Small intestine (tissue), 7 donors: ENCODE results near the gene MYO18B. TPM values are rescaled to one million over a fixed set of nuclear protein-coding genes. Genes with fewer than 3 reads are reported as not detected.
"Not testable (repeated sequence)": the region's sequence is repeated elsewhere in the genome, so short reads cannot be mapped to it uniquely, and the experiment has no call there.

Experiments used
- DNase-seq, 2 donors: peaks; one replicate each; pipeline versions ENCODE4 v3.0.0 to v3.0.0-alpha.2; 2013
- FAIRE-seq: peaks from 2 replicates; lab custom pipeline; 2012; peaks lifted over from hg19 to GRCh38; lab: Jason Lieb, UNC
- H3K27ac ChIP-seq, 3 donors: one replicate each; pipeline ENCODE4 v1.5.1; 2013; ENCODE audit warnings: low read length in 2 of 3, mild to moderate bottlenecking in 2 of 3, control low read depth in 1 of 3, inconsistent platforms in 1 of 3, low read depth in 1 of 3, moderate library complexity in 1 of 3
- H3K27me3 ChIP-seq, 3 donors: one replicate each; pipeline ENCODE4 v1.6.1; 2013; ENCODE audit warnings: low read length in 3 of 3, inconsistent platforms in 1 of 3; ENCODE audit not compliant: control insufficient read depth in 3 of 3, insufficient read depth in 3 of 3
- H3K36me3 ChIP-seq, 3 donors: one replicate each; pipeline ENCODE4 v1.6.1; 2013; ENCODE audit warnings: low read length in 3 of 3, inconsistent platforms in 1 of 3, low read depth in 1 of 3, mild to moderate bottlenecking in 1 of 3, moderate library complexity in 1 of 3; ENCODE audit not compliant: control insufficient read depth in 3 of 3, insufficient read depth in 2 of 3
- H3K4me1 ChIP-seq, 3 donors: one replicate each; pipeline ENCODE4 v1.6.1; 2013; ENCODE audit warnings: low read length in 2 of 3, inconsistent platforms in 1 of 3, low read depth in 1 of 3, mild to moderate bottlenecking in 1 of 3, moderate library complexity in 1 of 3; ENCODE audit not compliant: control insufficient read depth in 3 of 3, insufficient read depth in 2 of 3
- H3K4me3 ChIP-seq, 3 donors: one replicate each; pipeline ENCODE4 v1.5.1; 2013; ENCODE audit warnings: low read length in 3 of 3, control low read depth in 1 of 3, inconsistent platforms in 1 of 3, low read depth in 1 of 3, mild to moderate bottlenecking in 1 of 3, moderate library complexity in 1 of 3
- H3K9me3 ChIP-seq, 2 donors: one replicate each; pipeline ENCODE4 v1.6.1; 2013; ENCODE audit warnings: low read depth in 1 of 2, low read length in 1 of 2; ENCODE audit not compliant: control insufficient read depth in 2 of 2, insufficient read depth in 1 of 2
- WGBS, 3 donors: extraction: QIAGEN DNeasy Blood & Tissue Kit; methylation state at CpG; one replicate each; pipeline ENCODE4 v1.1.7; 2013; 5-methylcytosine and 5-hydroxymethylcytosine counted together
- polyA plus RNA-seq, 4 donors: library from polyadenylated mRNA; stranded (reverse) in 3 of 4; unstranded in 1 of 4; fragments of 200-250 nt in 3 of 4; fragments of 120-200 nt in 1 of 4; gene quantifications; one replicate each; pipeline versions ENCODE4 v1.2.1 to v1.2.3, GENCODE V29; 2013
- donor health status: healthy with polysubstance abuse.
- donor health status: control.
- donor health status: control.
- donor health status: Bipolar disorder and iron deficiency.
- donor health status: healthy.

Gene MYO18B
- polyA plus RNA-seq, 4 donors, result 0.01 to 1.1 (median 0.37) TPM

DNA sequence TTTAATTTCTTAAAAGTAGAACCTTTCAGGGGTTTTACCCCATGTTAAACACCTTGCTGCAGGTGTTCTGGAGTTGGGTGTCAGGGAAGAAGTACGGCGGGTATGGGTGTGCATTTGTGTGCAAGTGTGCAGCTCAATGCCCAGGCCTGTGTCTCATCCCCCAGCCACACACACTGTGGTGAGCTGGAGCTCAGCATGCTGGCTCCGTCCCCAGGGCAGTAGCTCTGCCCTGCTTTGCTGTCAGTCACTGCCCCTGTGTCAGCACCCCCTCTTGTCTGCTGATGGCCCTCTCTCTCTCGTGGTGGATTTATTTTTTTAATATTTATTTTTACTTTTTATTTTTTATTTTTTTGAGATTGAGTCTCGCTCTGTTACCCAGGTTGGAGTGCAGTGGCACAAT, 35.8 kb upstream of the MYO18B start:
- Histone ChIP-seq H3K9me3 (no peaks in the 10 kb centered on the region), H3K4me3 (no peak overlapping the region), H3K4me1 (no peaks in the 10 kb centered on the region), H3K36me3 (no peaks in the 10 kb centered on the region), H3K27ac (no peak overlapping the region), H3K27me3 (no peaks in the 10 kb centered on the region)
- no peak for FAIRE-seq
- DNase-seq, result no peak
- 89 to 97% (median 90%) methylated on average over 5 of the region's 5 CpGs for WGBS, 3 donors

DNA sequence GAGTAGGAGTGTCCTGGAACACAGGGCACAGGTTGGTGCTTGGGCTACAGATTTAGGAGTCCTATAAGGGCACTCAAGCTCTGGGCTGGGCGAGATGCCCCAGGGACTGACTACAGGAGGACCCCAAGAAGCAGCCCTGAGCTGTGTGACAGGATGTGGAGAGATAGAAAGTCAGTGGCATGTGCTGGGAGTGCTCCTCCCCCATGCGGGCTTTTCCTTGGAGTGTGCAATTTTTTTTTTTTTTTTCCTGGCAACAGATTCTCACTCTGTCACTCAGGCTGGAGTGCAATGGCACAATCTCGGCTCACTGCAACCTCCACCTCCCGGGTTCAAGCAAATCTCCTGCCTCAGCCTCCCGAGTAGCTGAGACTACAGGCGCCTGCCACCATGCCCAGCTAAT, 33.6 kb upstream of the MYO18B start:
- H3K4me3 ChIP-seq, H3K4me1 ChIP-seq, H3K27me3 ChIP-seq, H3K9me3 ChIP-seq, DNase-seq, H3K27ac ChIP-seq, FAIRE-seq, H3K36me3 ChIP-seq: not testable (repeated sequence)
- WGBS, 3 donors, result 82 to 90% (median 86%) methylated on average over 6 of the region's 6 CpGs

DNA sequence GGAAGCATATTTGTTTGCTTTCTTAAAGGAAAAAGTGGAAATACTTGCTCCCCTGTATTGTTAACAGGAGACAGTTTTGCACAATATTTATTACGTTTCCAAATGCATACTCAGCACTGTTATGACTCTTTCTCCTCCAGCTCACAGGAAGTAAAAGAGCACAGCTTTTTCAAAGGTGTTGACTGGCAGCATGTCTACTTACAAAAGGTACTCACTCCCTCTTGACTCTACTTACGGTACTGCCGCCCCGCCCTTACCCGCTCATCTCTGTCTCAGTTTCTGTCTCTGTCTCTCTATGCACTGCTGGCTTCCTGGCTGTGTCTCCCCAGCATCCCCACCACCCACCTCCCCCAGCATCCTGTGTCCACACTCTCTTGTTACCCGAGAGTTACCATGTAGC, 32.2 kb upstream of the MYO18B start:
- WGBS, 3 donors, result 71 to 85% (median 72%) methylated on average over 6 of the region's 6 CpGs
- no peak for FAIRE-seq
- H3K9me3 ChIP-seq, result no peaks in the 10 kb centered on the region
- no peaks in the 10 kb centered on the region for H3K36me3 ChIP-seq
- DNase-seq, result no peak
- no peak overlapping the region for H3K27ac ChIP-seq
- H3K4me3 ChIP-seq, result no peak overlapping the region
- H3K4me1 ChIP-seq, result no peaks in the 10 kb centered on the region
- H3K27me3 ChIP-seq, result no peaks in the 10 kb centered on the region

DNA sequence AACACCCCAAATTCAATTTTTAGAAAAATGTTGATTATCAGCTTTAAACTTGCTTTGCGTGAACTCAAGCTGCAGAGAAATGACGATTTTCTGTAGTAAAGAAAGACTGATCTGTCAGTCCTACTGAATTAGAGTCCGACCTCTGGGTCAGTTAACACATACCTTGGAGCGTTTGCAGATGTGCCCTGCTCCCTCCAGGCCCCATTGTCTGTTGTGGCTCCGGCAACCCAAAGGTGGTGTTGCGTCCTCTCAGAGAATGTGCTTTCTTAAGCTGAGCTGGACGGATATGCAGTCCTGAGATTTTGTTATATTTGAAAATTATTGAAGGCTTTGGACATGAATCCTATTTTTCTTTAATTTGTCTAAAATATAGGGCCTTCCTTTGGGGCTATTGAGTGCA, 31.5 kb upstream of the MYO18B start:
- no peak for DNase-seq
- no peaks in the 10 kb centered on the region for H3K36me3 ChIP-seq
- no peak overlapping the region for H3K27ac ChIP-seq
- no peaks in the 10 kb centered on the region for H3K9me3 ChIP-seq
- WGBS, 3 donors, result 88 to 97% (median 93%) methylated on average over 7 of the region's 7 CpGs
- no peak overlapping the region for H3K4me3 ChIP-seq
- no peak for FAIRE-seq
- H3K4me1 ChIP-seq, result no peaks in the 10 kb centered on the region
- no peaks in the 10 kb centered on the region for H3K27me3 ChIP-seq

DNA sequence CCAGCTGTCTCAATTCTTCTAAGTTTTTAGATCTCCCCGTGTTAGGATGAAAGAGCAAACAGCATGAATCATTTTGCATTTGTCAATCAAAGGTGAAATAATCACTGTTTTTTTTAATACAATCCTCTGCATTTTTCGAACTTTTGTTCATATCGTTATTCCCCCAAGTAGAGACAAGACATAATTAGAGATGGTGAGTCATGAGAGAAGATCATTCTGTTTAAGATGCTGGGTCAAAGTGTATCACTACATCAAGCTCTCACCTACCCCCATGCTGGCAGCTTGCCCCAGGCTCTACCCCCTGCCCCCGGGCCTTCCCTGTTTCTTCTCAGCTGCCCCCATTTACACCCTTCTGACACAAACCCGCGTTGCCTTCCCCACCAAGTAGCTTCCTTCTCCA, 30.5 kb upstream of the MYO18B start:
- H3K27me3 ChIP-seq, result no peaks in the 10 kb centered on the region
- no peak for DNase-seq
- no peak overlapping the region for H3K4me3 ChIP-seq
- H3K36me3 ChIP-seq, result no peaks in the 10 kb centered on the region
- no peaks in the 10 kb centered on the region for H3K9me3 ChIP-seq
- no peak overlapping the region for H3K27ac ChIP-seq
- WGBS, 3 donors, result 79 to 83% (median 83%) methylated on average over 6 of the region's 6 CpGs
- no peak for FAIRE-seq
- no peaks in the 10 kb centered on the region for H3K4me1 ChIP-seq

DNA sequence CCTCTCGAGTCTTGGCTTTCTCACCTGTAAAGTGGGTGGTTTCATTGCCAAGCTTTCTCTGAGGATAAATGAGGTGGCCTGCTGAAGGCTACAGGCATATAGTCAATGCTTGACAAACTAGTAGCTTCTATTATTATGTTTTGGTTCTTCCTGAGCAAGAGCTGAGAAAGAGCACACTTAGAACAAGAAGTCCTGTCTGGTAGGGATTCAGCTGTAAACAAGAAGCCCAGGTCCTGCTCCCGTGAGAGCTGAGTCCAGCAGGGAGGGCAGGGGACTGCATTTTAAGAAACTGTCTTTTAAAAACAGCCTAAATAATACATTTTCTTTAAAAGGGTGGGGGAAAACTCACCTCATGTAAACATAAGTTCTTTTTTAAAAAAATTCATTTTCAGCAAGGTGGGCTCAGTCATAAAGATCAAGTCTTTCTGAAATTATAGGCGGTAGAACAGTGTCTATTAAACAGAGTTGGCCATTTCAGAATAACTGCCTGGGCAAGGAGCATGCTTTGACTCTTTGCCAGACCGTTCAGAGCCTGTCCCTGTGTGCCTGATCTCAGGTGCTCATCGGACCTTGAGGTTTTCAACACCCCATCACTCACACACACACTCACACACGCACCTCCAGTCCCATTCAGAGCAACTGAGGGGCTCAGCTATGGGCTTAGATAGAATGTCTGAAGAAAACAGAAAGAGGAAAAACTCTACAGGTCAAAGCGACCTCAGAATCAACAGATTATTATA, 29.2 kb upstream of the MYO18B start:
- DNase-seq (no peak), FAIRE-seq (no peak)
- Histone ChIP-seq H3K4me3 (no peak overlapping the region), H3K9me3 (no peaks in the 10 kb centered on the region), H3K27ac (no peak overlapping the region), H3K4me1 (no peaks in the 10 kb centered on the region), H3K27me3 (no peaks in the 10 kb centered on the region), H3K36me3 (no peaks in the 10 kb centered on the region)
- 86 to 90% (median 87%) methylated on average over 7 of the region's 7 CpGs for WGBS, 3 donors

DNA sequence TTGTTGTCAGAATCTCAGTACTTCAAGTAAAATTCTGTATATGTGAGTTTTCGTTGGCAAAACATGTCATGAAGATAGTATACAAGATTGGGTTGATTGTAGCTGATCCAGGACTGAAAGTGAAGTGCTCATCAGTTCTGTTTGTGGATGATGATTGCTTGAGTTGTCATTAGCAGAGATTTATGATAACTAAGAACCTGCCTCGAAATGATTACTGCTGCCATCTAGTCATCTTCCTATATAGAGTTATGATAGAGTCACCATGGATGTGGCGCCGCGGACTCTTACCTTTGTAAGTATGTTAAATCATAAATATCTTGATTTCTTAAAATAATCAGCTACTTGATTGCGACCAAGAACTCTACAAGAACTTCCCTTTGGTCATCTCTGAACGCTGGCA, 27.9 kb upstream of the MYO18B start:
- DNase-seq, result no peak
- 83 to 93% (median 90%) methylated on average over 7 of the region's 7 CpGs for WGBS, 3 donors

DNA sequence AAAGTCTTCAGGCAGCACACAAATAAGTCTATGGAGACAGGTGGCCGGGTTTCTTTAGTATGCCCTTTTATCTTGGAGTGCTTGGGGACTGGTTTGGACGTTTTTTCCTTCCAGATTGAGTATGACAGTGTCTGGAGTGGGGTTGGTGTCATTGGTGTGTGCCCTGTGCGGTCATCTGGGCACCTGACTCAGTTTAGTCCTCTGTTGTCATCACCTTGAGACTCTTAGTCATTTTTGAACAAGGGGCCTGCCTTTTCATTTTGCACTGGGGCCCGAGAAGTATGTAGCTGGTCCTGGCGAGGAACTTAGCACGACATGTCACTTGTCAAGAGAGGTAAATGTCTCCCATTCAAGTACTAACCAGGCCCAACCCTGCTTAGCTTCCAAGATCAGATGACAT, 27.2 kb upstream of the MYO18B start:
- Histone ChIP-seq H3K9me3 (no peaks in the 10 kb centered on the region), H3K36me3 (no peaks in the 10 kb centered on the region), H3K27ac (no peak overlapping the region), H3K4me3 (no peak overlapping the region), H3K27me3 (no peaks in the 10 kb centered on the region), H3K4me1 (no peaks in the 10 kb centered on the region)
- FAIRE-seq (no peak), DNase-seq (no peak)
- 62 to 76% (median 64%) methylated on average over 6 of the region's 6 CpGs for WGBS, 3 donors

More for the DNA sequence above, 27.9 kb upstream of the MYO18B start:
- no peaks in the 10 kb centered on the region for H3K4me1 ChIP-seq
- no peak overlapping the region for H3K4me3 ChIP-seq
- no peak overlapping the region for H3K27ac ChIP-seq
- no peaks in the 10 kb centered on the region for H3K36me3 ChIP-seq
- no peaks in the 10 kb centered on the region for H3K9me3 ChIP-seq
- no peaks in the 10 kb centered on the region for H3K27me3 ChIP-seq
- no peak for FAIRE-seq

DNA sequence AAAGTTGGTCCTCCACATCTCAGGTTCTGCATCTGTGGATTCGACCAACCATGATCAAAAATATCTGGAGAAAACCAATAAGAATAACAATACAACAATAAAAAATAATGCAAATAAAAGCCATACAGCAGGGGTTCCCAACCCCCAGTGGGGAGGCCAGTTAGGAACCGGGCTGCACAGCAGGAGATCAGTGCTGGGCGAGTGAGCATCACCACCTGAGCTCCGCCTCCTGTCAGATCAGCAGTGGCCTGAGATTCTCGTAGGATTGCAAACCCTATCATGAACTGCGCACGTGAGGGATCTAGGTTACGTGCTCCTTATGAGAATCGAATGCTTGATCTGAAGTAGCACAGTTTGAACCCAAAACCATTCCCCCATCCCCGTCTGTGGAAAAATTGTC, 25.4 kb upstream of the MYO18B start:
- Histone ChIP-seq H3K27ac (no peak overlapping the region), H3K27me3 (no peaks in the 10 kb centered on the region), H3K4me3 (no peak overlapping the region), H3K9me3 (no peaks in the 10 kb centered on the region), H3K36me3 (no peaks in the 10 kb centered on the region), H3K4me1 (no peaks in the 10 kb centered on the region)
- DNase-seq, result no peak
- no peak for FAIRE-seq
- 85 to 93% (median 89%) methylated on average over 10 of the region's 10 CpGs for WGBS, 3 donors
